Measurements from ENCODE around the gene GABRR3. TPM values are rescaled to one million over a fixed set of nuclear protein-coding genes. Genes with fewer than 3 reads are reported as not detected.

Gene GABRR3
- total RNA-seq, 4 donors from 2014 or later, result not detected

GRCh38 chr3:97994328-97994945 lies 40.7 kb downstream of the GABRR3 start:
- no peak for TF ChIP-seq EP300 (IDR thresholded peaks at IDR 0.05)
- TF ChIP-seq POLR2A (IDR thresholded peaks at IDR 0.05), result no peak
- TF ChIP-seq CTCF (IDR thresholded peaks at IDR 0.05), result no peak
- Histone ChIP-seq H3K9me3 (no peaks in the 10 kb centered on the region), H3K4me1 (no peaks in the 10 kb centered on the region), H3K27ac (no peak overlapping the region), H3K27me3 (no peaks in the 10 kb centered on the region), H3K4me3 (no peak overlapping the region), H3K36me3 (no peaks in the 10 kb centered on the region)
- no peak for DNase-seq (ENCODE audit: low spot score in 2 of 2)
- 94 to 96% methylated on average over 2 of the region's 2 CpGs for WGBS, 2 donors

GRCh38 chr3:97993526-97993925 lies 41.6 kb downstream of the GABRR3 start:
- Histone ChIP-seq H3K36me3 (no peaks in the 10 kb centered on the region), H3K4me1 (no peaks in the 10 kb centered on the region), H3K4me3 (no peak overlapping the region), H3K27ac (no peak overlapping the region), H3K27me3 (no peaks in the 10 kb centered on the region), H3K9me3 (no peaks in the 10 kb centered on the region)
- DNase-seq (ENCODE audit: low spot score in 2 of 2), result no peak
- 62 to 63% methylated on average over 2 of the region's 2 CpGs for WGBS, 2 donors
- no peak for TF ChIP-seq POLR2A (IDR thresholded peaks at IDR 0.05)
- TF ChIP-seq CTCF (IDR thresholded peaks at IDR 0.05), result no peak
- no peak for TF ChIP-seq EP300 (IDR thresholded peaks at IDR 0.05)

GRCh38 chr3:97992547-97993173 lies 42.5 kb downstream of the GABRR3 start:
- no peak for TF ChIP-seq CTCF (IDR thresholded peaks at IDR 0.05)
- TF ChIP-seq POLR2A (IDR thresholded peaks at IDR 0.05), result no peak
- TF ChIP-seq EP300 (IDR thresholded peaks at IDR 0.05), result no peak
- no peaks in the 10 kb centered on the region for H3K36me3 ChIP-seq
- no peaks in the 10 kb centered on the region for H3K4me1 ChIP-seq
- 96% methylated on average over 2 of the region's 2 CpGs for WGBS, 2 donors
- H3K27me3 ChIP-seq, result no peaks in the 10 kb centered on the region
- H3K27ac ChIP-seq, result no peak overlapping the region
- H3K4me3 ChIP-seq, result no peak overlapping the region
- no peaks in the 10 kb centered on the region for H3K9me3 ChIP-seq
- no peak for DNase-seq (ENCODE audit: low spot score in 2 of 2)

- WGBS, 2 donors, result 64 to 68% methylated on average over 5 of the region's 5 CpGs
These were observed 43.8 kb downstream of the GABRR3 start for GRCh38 chr3:97991293-97991682.

More at GRCh38 chr3:97991293-97991682, 43.8 kb downstream of the GABRR3 start:
- no peaks in the 10 kb centered on the region for H3K9me3 ChIP-seq
- TF ChIP-seq POLR2A (IDR thresholded peaks at IDR 0.05), result no peak
- no peak for TF ChIP-seq EP300 (IDR thresholded peaks at IDR 0.05)
- TF ChIP-seq CTCF (IDR thresholded peaks at IDR 0.05), result no peak
- no peak for DNase-seq (ENCODE audit: low spot score in 2 of 2)
- no peaks in the 10 kb centered on the region for H3K4me1 ChIP-seq
- H3K4me3 ChIP-seq, result no peak overlapping the region
- H3K36me3 ChIP-seq, result no peaks in the 10 kb centered on the region
- no peak overlapping the region for H3K27ac ChIP-seq
- H3K27me3 ChIP-seq, result no peaks in the 10 kb centered on the region
